Activated naive CD8-positive, alpha-beta T cell treated with anti-CD3 and anti-CD28 coated beads, Interleukin-2, amount 10 ng/mL, durations not matched to agents 7 days and 5 days (primary cell): ENCODE measurements around the gene TUSC2. TPM values are rescaled to one million over a fixed set of nuclear protein-coding genes. Genes with fewer than 3 reads are reported as not detected.
A peak's percentile ranks its signal among the peaks of the same experiment; 100 is the strongest.

Source experiments
- ATAC-seq: fragments of 150-1000 bp; cut with Tn5 transposase; one replicate; pipeline ENCODE4 v1.10.0; 2021; ENCODE audit warnings: low read depth, moderate library complexity
- POLR2A ChIA-PET: fragments of 350-600 bp; sonication (Branson Sonifier 250); formaldehyde crosslinking; loops from one replicate; lab custom pipeline; 2021; ENCODE audit warnings: antibody characterized with exemption; lab: Charles Lee
- DNase-seq: peaks from one replicate; pipeline ENCODE4 v3.0.0; 2021
- H3K27ac Mint-ChIP-seq: one replicate; pipeline ENCODE4 v1.8.0; 2022; ENCODE audit warnings: mild to moderate bottlenecking, mixed read lengths
- H3K27me3 Mint-ChIP-seq: one replicate; pipeline ENCODE4 v1.8.0; 2022; ENCODE audit warnings: mild to moderate bottlenecking, moderate library complexity, mixed read lengths
- H3K36me3 Mint-ChIP-seq: one replicate; pipeline ENCODE4 v1.8.0; 2021; ENCODE audit warnings: mild to moderate bottlenecking, mixed read lengths
- H3K4me1 Mint-ChIP-seq: one replicate; pipeline ENCODE4 v1.8.0; 2021; ENCODE audit warnings: mixed read lengths
- H3K4me3 Mint-ChIP-seq: one replicate; pipeline ENCODE4 v1.8.0; 2022; ENCODE audit warnings: mild to moderate bottlenecking, moderate library complexity, mixed read lengths
- H3K9me3 Mint-ChIP-seq: one replicate; pipeline ENCODE4 v1.8.0; 2021; ENCODE audit warnings: mixed read lengths
- total RNA-seq, 2 experiments: library from RNA; stranded (reverse); gene quantifications; one replicate each; pipeline ENCODE4 v1.2.3, GENCODE V29; 2021

Gene TUSC2
- total RNA-seq, 2 experiments from 2014 or later = 20.2 to 20.8 TPM

GRCh38 chr3:50325113-50325480 is 2.9 kb downstream of the TUSC2 start:
- no peak overlapping the region for H3K4me3 Mint-ChIP-seq
- H3K27ac Mint-ChIP-seq = no peak overlapping the region
- DNase-seq = no peak
- H3K36me3 Mint-ChIP-seq = peaks cover 5% of the 10 kb centered on the region
- H3K9me3 Mint-ChIP-seq = no peaks in the 10 kb centered on the region
- H3K4me1 Mint-ChIP-seq = peaks cover 22% of the 10 kb centered on the region
- H3K27me3 Mint-ChIP-seq = no peaks in the 10 kb centered on the region
- POLR2A ChIA-PET = interaction anchor here (0.7 to 1.8 kb wide), 4 partner anchors 9 to 236 kb away, joined by 4 to 10 read pairs (median 6); partner anchors contain the start of genes HYAL3 and NAA80
- no peak for ATAC-seq

GRCh38 chr3:50324351-50325112 is 3.5 kb downstream of the TUSC2 start:
- Mint-ChIP-seq H3K27me3 (no peaks in the 10 kb centered on the region), H3K27ac (peak overlapping the region; percentile 45), H3K4me1 (peaks cover 24% of the 10 kb centered on the region), H3K9me3 (no peaks in the 10 kb centered on the region), H3K4me3 (no peak overlapping the region), H3K36me3 (peaks cover under 1% of the 10 kb centered on the region)
- POLR2A ChIA-PET = interaction anchor here (0.7 to 1.8 kb wide), 6 partner anchors 9 to 235 kb away, joined by 3 to 10 read pairs (median 4); partner anchors contain the start of genes HYAL3, IFRD2, NAA80 and RASSF1
- DNase-seq (peak; percentile 78), ATAC-seq (peak; percentile 20)

- DNase-seq = no peak
- no peak for ATAC-seq
- POLR2A ChIA-PET = interaction anchor here (1.0 to 1.8 kb wide), 4 partner anchors 13 to 31 kb away, joined by 3 to 10 read pairs (median 5); partner anchors contain the start of genes HYAL3, IFRD2, NAA80 and RASSF1
- H3K36me3 Mint-ChIP-seq = peaks cover 3% of the 10 kb centered on the region
- H3K9me3 Mint-ChIP-seq = no peaks in the 10 kb centered on the region
- no peaks in the 10 kb centered on the region for H3K27me3 Mint-ChIP-seq
- H3K4me3 Mint-ChIP-seq = no peak overlapping the region
- peaks cover 28% of the 10 kb centered on the region for H3K4me1 Mint-ChIP-seq
- peak overlapping the region; percentile 60 for H3K27ac Mint-ChIP-seq
Observed at GRCh38 chr3:50323614-50324199, 4.3 kb downstream of the TUSC2 start.

- ATAC-seq (no peak), DNase-seq (no peak)
- H3K27ac Mint-ChIP-seq = peak overlapping the region; percentile 60
- H3K36me3 Mint-ChIP-seq = peaks cover 3% of the 10 kb centered on the region
- no peaks in the 10 kb centered on the region for H3K27me3 Mint-ChIP-seq
- peaks cover 25% of the 10 kb centered on the region for H3K4me1 Mint-ChIP-seq
- POLR2A ChIA-PET = interaction anchor here (0.7 to 3.2 kb wide), 2 partner anchors 14 to 48 kb away, joined by 3 to 26 read pairs; no protein-coding TSS in a partner anchor
- H3K4me3 Mint-ChIP-seq = no peak overlapping the region
- H3K9me3 Mint-ChIP-seq = no peaks in the 10 kb centered on the region
Observed at GRCh38 chr3:50323092-50323600, 4.9 kb downstream of the TUSC2 start.

GRCh38 chr3:50322386-50323091 is 5.5 kb downstream of the TUSC2 start, which contains the start of gene HYAL2:
Gene HYAL2 (minus strand): TSS chr3:50322745. CDS start chr3:50320489, 2,256 bp downstream.
- H3K27ac Mint-ChIP-seq = peak within 1 kb of the TSS; percentile 93
- H3K4me3 Mint-ChIP-seq = peak within 1 kb of the TSS; percentile 82
- no peak for ATAC-seq
- DNase-seq = no peak
- peaks cover 3% of the 10 kb centered on the region for H3K36me3 Mint-ChIP-seq
- POLR2A ChIA-PET = interaction anchor here (0.7 to 3.2 kb wide), 4 partner anchors 15 to 76 kb away, joined by 3 to 26 read pairs (median 6); partner anchors contain the start of genes HYAL3 and NAA80
- H3K27me3 Mint-ChIP-seq = no peaks in the 10 kb centered on the region
- H3K4me1 Mint-ChIP-seq = peaks cover 23% of the 10 kb centered on the region
- H3K9me3 Mint-ChIP-seq = no peaks in the 10 kb centered on the region

GRCh38 chr3:50322115-50322385 is 6.0 kb downstream of the TUSC2 start:
- POLR2A ChIA-PET = interaction anchor here (0.7 to 3.2 kb wide), 5 partner anchors 16 to 76 kb away, joined by 3 to 26 read pairs (median 3); partner anchors contain the start of genes HYAL3, NAA80, NPRL2 and RASSF1
- Mint-ChIP-seq H3K9me3 (no peaks in the 10 kb centered on the region), H3K4me1 (peaks cover 22% of the 10 kb centered on the region), H3K36me3 (peaks cover 3% of the 10 kb centered on the region), H3K27ac (no peak overlapping the region), H3K27me3 (no peaks in the 10 kb centered on the region), H3K4me3 (peak overlapping the region; percentile 82)
- DNase-seq (no peak), ATAC-seq (no peak)

GRCh38 chr3:50321336-50322114 is 6.5 kb downstream of the TUSC2 start:
- Mint-ChIP-seq H3K27me3 (no peaks in the 10 kb centered on the region), H3K9me3 (no peaks in the 10 kb centered on the region), H3K4me3 (peak overlapping the region; percentile 82), H3K36me3 (peaks cover 3% of the 10 kb centered on the region), H3K4me1 (peaks cover 23% of the 10 kb centered on the region), H3K27ac (peak overlapping the region; percentile 93)
- peak; percentile 75 for ATAC-seq
- peak; percentile 91 for DNase-seq
- POLR2A ChIA-PET = interaction anchor here (0.7 to 3.2 kb wide), 5 partner anchors 16 to 75 kb away, joined by 3 to 26 read pairs (median 3); partner anchors contain the start of genes HYAL3, NAA80, NPRL2 and RASSF1

GRCh38 chr3:50320853-50321335 is 7.1 kb downstream of the TUSC2 start:
- H3K4me1 Mint-ChIP-seq = peaks cover 25% of the 10 kb centered on the region
- no peaks in the 10 kb centered on the region for H3K27me3 Mint-ChIP-seq
- POLR2A ChIA-PET = interaction anchor here (1.0 to 3.2 kb wide), 8 partner anchors 17 to 87 kb away, joined by 3 to 26 read pairs (median 3); partner anchors contain the start of genes CYB561D2, HYAL3, NAA80 and NPRL2
- H3K36me3 Mint-ChIP-seq = peaks cover 6% of the 10 kb centered on the region
- H3K4me3 Mint-ChIP-seq = peak overlapping the region; percentile 90
- peak; percentile 43 for ATAC-seq
- H3K9me3 Mint-ChIP-seq = no peaks in the 10 kb centered on the region
- peak overlapping the region; percentile 76 for H3K27ac Mint-ChIP-seq
- DNase-seq = no peak

- H3K36me3 Mint-ChIP-seq = peaks cover 6% of the 10 kb centered on the region
- POLR2A ChIA-PET = interaction anchor here (1.0 to 3.2 kb wide), 5 partner anchors 17 to 86 kb away, joined by 3 to 26 read pairs (median 3); partner anchors contain the start of genes CYB561D2, HYAL3, NAA80 and NPRL2
- H3K27ac Mint-ChIP-seq = peak overlapping the region; percentile 76
- ATAC-seq (no peak), DNase-seq (no peak)
- H3K4me3 Mint-ChIP-seq = peak overlapping the region; percentile 90
- H3K4me1 Mint-ChIP-seq = peaks cover 28% of the 10 kb centered on the region
- no peaks in the 10 kb centered on the region for H3K9me3 Mint-ChIP-seq
- no peaks in the 10 kb centered on the region for H3K27me3 Mint-ChIP-seq
Observed at GRCh38 chr3:50319894-50320625, 8.0 kb downstream of the TUSC2 start.

GRCh38 chr3:50319181-50319893 is 8.7 kb downstream of the TUSC2 start:
- Mint-ChIP-seq H3K9me3 (no peaks in the 10 kb centered on the region), H3K36me3 (peaks cover 6% of the 10 kb centered on the region), H3K27ac (no peak overlapping the region), H3K4me3 (no peak overlapping the region), H3K27me3 (no peaks in the 10 kb centered on the region), H3K4me1 (peaks cover 25% of the 10 kb centered on the region)
- ATAC-seq (no peak), DNase-seq (no peak)
- POLR2A ChIA-PET = interaction anchor here (1.1 kb wide), 1 partner anchor 20 kb away, joined by 3 read pairs; the partner anchor contains the start of genes HYAL3 and NAA80

- Mint-ChIP-seq H3K36me3 (peaks cover 6% of the 10 kb centered on the region), H3K4me3 (no peak overlapping the region), H3K27me3 (no peaks in the 10 kb centered on the region), H3K4me1 (peaks cover 25% of the 10 kb centered on the region), H3K9me3 (no peaks in the 10 kb centered on the region), H3K27ac (no peak overlapping the region)
- POLR2A ChIA-PET = interaction anchor here (0.5 to 1.6 kb wide), 4 partner anchors 19 to 308 kb away, joined by 3 to 4 read pairs (median 4); partner anchors contain the start of genes CYB561D2, HYAL3, NAA80 and NPRL2
- ATAC-seq (no peak), DNase-seq (no peak)
Observed at GRCh38 chr3:50318615-50319014, 9.4 kb downstream of the TUSC2 start.
